Left kidney (tissue), 2 donors: Measurements from ENCODE around the gene FNIP2. TPM values are rescaled to one million over a fixed set of nuclear protein-coding genes. Genes with fewer than 3 reads are reported as not detected.
A peak's percentile ranks its signal among the peaks of the same experiment; 100 is the strongest.
"Not testable (repeated sequence)": the region's sequence is repeated elsewhere in the genome, so short reads cannot be mapped to it uniquely, and the experiment has no call there.

Source experiments
- DNase-seq: peaks from one replicate; pipeline ENCODE4 v3.0.0-alpha.2; 2013
- polyA plus RNA-seq: library from polyadenylated mRNA; unstranded; fragments of 120-200 nt; gene quantifications from one replicate; pipeline ENCODE4 v1.2.1, GENCODE V29; 2013; ENCODE audit not compliant: insufficient read length

Gene FNIP2
- polyA plus RNA-seq, 1 donor, result 46.8 TPM

DNA sequence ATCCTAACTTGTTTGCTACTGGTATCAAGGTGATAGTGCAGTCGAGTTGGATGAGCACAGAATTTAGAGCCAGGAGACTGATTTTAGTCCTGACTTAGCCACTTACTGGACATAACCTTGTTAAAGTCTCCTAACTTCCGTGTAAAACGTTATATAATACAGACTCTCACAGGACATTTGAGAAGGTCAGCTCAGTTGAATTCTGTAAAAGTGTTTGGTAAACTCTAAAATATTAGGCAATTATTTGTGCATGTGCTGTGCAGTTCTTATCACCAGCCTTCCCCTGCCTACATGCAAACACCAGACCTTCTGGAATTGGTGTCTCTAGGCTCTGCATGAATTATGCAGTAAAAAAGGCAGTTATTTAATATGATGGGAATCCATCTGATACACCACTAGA, 45.4 kb downstream of the FNIP2 start:
- DNase-seq, result no peak

DNA sequence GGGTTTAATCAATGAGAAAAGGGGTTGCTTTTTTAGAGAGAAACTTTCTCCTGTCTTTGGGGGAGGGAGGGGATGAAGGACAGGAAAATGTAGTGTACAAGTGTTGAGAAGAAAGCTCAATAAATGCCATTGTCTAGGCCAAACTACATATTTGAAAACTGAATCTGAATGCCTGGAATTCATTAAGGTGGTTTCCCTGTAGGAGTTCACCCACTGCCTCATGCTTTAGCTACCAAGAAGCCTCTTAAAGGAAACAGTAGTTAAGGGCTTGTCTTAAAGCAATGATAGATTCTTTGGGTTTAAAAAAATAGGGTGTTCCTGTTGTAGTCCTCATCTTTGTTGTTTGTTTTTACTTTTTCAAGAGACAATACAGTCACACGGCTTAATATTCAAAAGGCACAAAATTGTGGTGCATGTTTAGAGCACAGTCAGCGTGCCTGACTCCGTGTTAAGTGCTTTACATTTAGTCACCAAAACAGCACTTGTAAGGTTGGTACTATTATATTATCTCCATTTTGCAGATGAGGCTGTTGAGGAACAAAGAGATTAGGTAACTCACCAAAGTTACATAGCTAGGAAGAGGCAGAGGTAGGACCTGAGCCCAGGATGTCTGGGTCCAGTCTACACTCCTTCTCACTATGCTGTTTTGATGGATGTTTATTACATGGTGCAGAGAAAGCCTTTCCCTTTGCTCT, 46.0 kb downstream of the FNIP2 start:
- DNase-seq, result no peak

DNA sequence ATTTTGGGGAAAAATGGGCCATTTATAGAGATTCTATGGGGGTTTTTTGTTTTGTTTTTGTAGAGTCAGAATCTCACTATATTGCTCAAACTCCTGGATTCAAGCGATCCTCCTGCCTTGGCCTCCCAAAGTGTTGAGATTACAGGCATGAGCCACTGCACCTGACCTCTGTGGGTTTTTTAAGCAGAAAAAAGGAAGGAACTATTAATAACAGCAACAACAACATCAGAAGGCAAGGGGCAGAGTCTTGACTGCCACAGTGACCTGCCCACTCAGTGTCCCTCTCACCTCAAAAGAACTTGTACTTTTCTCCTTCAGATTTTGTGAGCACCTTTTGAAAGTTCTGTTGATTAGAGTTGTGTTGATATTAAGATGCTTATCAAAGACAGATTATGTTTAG, 48.1 kb downstream of the FNIP2 start:
- no peak for DNase-seq

DNA sequence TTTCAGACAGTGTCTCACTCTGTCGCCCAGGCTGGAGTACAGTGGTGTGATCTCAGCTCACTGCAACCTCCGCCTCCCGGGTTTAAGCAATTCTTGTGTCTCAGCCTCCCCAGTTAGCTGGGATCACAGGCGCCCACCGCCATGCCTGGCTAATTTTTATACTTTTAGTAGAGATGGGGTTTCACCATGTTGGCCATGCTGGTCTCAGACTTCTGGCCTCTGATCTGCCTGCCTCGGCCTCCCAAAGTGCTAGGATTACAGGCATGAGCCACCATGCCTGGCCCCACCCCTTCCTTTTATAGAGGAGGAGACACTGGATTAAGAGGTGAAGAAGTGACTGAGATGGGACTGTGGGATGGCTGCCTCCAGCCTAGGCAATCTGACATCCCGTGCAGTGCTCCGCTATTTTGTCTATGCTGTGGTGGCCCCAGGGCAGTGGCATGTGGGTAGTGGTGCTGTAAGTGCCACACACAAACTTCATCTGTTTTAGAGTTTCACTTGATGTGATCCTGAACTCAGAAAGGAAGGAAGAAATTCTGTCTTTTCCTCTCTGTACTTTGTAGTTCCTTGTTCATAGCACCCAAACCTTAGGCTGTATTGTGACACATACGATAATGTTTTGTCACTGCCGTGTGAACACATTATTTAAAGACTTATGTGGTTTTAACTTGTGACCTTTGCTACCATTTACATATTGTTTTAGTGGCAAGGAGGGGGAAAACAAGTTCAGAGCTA, 48.9 kb downstream of the FNIP2 start:
- DNase-seq, result no peak

DNA sequence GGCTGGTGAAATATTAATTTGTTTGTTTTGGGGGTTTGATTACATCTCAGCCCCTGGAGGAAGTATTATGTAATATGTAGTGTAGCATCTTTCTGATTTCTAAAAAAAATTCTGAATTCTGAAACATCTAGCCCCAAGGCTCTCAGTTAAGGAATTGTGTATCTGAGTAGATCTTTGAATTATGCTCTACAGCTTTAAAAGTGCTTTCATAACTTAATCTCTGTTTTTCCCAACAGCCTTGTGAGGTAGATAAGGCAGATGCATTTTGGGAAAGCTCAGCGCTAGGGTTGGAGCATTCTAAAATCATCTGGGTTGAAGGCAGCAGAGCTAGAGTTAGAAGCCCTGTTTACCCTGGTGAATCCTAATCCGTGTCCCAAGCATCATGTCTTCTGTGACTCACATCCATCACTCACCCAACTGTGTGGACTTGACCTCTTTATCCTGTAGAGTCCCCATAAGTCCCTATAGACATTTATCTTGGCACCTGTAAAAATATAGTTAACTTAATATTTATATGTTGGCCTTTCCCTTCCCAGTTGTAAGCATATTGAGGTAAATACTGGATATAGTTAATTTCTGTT, 49.8 kb downstream of the FNIP2 start:
- DNase-seq, result no peak

DNA sequence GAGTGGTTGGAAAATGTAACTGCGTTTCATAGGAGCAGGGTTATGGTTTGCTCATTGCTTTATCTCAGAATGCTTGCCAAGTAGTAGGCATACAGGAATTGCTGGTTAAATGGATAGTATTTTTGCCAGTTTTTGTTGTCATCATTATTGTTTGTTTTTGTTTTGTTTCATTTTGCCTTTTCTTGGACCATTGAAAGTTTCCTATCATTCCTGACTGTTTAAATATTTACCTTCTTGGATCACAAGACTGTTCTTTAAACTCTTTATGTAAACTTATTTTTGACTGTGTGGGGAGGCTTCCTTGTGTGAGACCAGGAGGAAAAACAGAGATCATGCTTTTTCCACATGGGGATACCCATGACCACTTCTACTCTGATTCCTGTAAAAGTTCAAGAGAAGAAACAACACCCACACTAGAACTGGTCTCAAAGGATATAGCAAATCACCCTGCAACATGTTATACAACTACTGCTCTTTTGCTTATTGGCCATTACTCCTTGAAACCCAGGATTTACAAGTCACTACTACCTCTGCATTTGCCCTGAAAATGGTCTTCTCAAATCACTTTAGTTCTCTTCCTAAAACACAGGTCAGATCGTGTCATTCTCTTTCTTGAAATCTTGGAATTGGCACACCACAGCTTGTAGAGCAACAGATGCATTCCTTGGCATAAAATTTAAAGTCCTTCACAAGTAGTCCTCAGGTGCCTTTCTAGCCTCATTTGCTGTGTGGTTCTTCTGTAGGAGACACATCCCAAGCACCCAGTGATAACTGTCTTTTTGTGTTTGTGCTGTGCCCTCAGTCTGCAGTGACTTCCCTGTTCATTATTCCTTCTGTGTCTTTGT, 51.3 kb downstream of the FNIP2 start:
- DNase-seq, result no peak

DNA sequence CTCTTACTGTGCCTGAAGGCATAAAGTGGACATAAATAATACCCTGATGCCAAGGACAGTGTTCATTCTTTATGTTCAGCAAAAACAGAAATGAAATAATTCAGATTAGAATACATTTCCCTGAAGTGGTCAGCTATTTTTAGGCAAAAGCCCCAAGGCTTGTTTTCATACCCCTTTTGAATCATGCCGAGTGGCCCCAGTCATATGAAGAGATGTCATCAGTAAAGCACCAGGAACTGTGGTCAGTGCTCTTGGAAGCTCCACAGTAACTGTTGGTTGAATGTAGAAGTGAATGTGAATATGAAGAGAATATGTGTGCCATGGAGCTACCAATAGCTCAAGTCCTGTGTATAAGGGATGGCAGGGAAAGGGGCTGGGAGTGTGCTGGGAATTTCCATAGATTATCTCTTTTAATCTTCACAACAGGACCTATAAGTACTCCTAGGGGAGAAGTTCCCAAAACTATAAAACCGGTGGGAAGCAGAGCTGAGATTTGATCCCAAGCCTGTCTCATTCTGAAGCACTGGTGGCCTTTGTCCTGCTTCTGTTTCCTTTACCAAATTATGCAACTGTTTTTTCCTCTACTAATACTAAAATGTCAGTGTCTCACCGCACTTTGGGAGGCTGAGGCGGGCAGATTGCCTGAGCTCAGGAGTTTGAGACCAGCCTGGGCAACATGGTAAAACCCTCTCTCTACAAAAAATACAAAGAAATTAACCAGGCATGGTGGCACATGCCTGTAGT, 52.6 kb downstream of the FNIP2 start:
- no peak for DNase-seq

DNA sequence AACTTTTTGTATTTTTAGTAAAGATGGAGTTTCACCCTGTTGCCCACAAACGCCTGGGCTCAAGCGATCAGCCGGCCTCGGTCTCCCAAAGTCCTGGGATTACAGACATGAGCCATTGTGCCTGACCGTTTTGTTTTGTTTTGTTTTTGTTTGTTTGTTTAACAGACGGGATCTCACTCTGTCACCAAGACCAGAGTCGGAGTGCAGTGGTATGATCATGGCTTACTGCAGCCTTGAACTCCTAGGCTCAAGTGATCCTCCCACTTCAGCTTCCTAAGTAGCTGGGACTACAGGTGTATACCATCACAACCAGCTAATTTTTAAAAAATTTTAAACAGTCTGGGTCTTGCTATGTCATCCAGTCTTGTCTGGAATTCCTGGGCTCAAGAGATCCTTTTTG, 53.5 kb downstream of the FNIP2 start:
- DNase-seq, result no peak

DNA sequence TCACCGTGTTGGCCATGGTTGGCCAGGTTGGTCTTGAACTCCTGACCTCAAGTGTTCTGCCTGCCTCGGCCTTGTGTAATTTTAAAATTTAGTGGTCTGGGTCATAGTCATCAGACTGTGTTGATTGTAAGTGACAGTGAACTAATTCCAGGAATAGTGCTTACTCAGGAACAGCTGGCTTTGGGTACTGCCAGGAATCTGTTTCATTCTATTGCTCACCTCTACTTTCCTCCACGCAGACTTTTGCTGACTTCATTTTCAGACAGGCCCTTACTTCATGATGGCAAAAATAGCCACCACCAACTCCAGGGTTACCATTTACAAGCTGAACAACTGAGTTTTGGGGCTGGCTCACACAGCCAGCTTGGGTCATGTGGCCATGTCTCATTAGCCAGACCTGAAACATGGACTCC, 54.6 kb downstream of the FNIP2 start:
- no peak for DNase-seq

DNA sequence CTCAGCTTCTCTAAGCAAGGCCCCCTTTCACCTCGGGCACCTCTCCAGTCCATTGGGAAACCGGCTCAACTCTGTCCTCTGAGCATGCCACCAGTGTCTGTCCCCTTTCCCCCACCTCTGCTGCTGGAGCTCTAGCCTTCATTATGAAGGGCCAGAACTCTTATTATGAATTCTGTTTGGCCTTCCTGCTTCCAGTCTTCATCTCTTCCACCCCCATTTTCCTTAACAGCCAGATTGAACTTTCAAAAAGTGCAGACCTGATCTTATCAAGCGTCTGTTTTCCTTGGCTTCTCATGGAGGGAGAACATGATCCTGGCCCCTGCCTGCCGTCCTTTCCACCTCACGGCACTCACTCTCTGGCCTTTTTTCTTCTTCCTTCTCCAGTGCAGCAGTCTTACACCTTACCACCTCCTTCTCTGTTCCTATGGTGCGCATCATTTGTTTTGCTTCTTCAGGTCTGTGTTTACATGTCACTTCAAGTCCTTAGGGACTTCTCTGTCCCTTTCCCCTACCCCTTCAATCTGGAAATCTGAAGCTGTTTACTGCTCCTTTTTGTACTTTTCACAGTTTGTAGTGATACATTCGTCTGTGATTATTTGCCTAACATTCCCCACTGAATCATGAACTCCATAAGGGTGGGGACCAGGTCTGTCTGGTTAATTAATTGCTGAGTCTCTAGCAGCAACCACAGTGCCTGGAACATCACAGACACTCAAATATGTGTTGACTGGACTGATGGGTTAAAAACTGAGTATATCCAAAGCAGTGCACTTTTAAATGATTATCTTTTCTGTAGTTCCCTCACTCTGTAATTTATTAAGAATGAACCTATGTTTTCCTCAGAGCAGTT, 55.8 kb downstream of the FNIP2 start:
- DNase-seq, result peak; percentile 59

DNA sequence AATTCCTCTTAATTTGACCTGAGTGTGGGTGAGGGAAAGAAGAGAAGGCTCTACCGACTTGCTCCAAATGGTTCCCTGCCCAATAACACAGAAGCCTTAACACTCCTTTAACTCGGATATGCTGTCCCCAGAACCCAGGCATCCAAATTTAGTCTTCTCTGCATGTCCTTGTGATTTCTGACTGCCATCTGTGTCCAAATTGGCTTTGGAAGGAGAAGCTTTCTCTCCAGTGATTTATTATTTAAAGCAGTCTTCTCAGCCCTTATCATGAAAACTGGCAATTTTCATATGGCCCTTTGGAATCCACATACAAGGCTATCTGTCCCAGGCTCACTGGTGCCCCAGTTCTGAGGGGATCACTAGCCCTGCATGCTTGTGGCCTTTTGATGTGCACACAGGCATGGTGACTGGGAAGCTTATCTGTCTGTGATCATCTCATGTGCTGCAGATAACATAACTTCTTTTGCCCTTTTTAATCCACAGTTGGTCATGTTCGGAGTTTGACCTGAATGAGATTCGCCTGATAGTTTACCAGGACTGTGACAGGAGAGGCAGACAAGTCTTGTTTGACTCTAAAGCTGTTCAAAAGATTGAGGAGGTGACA, 56.7 kb downstream of the FNIP2 start:
- DNase-seq, result no peak

DNA sequence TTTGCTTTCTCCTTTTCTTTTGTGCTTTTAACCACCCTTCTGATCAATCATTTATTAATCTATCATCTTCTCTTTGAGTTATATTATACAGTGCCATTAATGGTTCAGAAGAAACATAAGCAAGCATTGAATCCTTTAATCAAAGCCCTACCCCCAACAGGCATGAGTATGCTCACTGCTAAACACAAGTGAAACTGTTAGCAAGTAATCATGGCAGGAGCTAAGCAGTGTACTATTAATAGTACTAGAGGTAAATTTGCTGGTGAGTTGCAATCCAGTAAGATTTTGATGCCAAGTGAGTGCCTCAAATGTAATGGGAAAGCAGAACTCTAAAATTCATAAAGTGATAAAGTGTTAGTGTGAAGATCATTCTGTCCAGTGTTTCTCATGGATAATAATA, 57.2 kb downstream of the FNIP2 start:
- no peak for DNase-seq

DNA sequence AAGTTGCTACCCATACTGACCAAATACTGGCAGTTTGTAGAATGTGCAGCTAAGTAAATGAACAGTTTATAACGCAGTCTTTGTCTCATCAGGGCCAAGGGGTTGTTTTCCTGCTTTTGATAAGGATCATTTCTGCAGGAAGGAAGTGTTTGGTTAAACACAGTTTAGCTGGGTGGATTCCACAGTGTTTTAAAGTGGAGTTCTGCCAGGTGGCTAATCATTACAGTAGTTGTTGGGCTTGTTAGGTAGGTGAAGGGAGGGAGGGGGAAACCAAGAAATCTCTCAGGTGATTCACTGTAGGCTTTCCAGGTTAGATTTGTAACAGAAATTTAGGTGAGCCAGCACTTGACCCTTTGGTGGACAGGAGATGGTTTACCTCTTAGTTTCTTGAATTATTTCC, 58.1 kb downstream of the FNIP2 start:
- DNase-seq, result peak; percentile 68

DNA sequence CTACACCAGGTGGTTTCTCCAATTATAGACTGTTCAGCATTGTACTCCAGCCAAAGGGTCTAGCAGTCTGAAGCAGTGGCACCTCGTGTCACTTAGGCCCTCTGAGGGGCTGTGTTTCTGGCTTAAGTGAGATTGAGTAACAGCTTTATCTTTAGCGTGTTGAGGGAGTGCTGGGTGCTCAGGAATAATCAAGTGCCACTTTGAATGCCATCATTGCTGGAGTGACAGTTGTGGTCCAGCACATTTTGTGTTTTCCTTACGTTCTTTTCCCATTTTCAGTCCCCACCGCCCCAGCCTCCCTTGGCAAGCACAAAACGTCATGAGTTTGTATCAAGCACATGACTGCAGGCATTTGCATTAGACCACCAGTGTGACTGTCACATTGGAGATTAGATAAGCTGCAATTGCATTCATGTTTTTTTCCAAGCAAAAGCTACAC, 58.7 kb downstream of the FNIP2 start:
- DNase-seq, result no peak

DNA sequence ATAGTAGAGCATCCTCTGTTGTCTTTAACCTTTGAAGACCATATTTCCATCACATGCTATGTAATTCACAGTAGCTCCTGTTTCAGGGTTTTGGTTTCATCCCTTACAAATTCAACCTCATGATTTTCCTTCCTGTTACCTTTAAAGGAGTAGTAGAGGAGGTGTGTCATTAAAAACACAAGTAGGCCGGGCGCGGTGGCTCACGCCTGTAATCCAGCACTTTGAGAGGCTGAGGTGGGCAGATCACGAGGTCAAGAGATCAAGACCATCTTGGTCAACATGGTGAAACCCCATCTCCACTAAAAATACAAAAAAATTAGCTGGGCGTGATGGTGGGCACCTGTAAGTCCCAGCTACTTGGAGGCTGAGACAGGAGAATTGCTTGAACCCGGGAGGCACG, 59.3 kb downstream of the FNIP2 start:
- DNase-seq, result not testable (repeated sequence)

DNA sequence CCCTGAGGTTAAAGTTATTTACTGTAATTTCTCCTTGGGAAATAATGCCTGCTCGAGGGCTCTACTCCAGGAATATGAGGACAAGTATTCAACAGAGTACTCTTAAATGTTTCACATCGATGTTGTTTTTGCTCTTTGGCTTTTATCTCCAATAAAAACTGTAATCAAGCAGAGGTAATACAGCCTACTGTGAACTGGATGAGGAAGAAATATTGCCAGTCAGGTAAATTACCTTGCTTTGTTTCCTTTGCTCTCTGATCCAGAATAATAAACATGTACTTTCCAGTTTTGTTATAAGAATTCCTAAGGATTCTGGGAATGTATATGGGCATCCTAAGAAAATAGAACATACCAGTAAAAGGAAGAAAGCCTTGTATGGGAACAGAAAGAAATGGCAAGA, 60.4 kb downstream of the FNIP2 start:
- DNase-seq, result no peak

DNA sequence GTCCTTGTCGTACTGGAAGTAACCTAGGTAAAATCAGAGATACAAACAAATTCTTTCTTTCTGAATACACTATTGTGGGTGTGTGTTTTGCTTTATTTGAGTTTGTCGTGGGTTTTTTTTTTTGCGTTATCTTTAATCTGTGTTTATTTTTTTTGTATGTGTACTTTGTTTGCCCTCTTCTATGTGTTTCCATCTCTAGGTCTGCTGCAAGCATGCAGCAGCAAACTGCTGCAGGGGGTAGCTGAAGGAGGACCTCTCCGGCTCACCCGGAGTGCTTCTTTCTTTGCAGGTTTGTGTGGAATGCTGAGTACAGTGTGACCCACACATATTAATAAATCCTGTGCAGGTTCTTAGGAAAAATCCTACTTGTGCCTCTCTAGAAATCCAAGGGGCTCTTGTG, 64.8 kb downstream of the FNIP2 start:
- no peak for DNase-seq

DNA sequence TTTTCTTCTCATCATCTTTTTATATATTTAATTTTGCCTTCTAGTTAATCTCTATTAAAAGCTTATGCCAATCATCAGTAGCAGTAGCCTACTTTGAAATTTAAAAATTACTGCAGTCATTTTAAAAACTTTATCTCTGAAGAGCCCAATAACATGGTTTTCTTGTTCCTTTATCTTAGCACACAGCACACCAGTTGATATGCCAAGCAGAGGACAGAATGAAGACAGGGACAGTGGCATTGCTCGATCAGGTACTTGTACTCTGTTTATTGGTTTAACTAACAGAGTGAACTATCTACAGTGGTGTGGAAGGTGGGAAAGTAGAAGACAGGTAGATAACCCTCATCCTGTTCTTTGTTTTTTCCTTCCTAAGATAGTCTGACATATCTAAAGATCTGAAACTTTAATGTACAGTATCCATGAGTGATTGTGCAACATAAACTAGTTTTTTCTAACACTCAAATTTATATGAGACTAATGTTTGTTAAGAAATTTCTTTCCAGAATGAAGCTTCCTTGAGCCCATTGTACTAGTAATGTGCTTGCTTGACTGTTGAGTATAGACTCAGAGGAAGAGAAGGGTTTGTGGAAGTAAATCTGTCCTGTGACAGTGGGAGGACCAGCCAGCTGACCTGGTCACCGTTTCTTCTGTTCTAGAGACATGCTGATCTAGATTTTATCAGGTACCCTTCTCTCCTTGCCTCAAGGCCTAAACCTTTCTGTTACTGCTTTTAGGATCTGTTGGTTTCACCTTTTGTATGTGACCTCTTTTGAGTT, 66.6 kb downstream of the FNIP2 start:
- DNase-seq, result no peak

DNA sequence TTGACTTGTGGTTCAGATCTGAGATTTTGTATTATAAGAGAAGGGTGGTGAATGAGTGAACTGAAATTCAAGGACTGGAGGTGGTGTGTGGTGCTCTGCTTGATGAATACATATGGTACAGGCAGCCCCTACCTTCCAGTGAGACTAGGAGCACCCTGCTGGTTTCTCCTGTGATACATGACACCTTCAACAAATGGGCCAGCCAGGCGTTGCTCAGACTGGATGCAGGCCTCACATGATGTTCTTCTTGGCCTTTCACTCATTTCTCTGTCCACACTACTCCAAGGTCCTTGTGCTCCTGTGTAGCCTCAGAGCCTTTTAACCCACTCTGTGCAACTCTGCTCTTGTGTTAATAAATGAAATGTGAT, 67.2 kb downstream of the FNIP2 start:
- no peak for DNase-seq
